Gastroesophageal sphincter (tissue), 4 donors: ENCODE results near the gene SDHC. TPM values are rescaled to one million over a fixed set of nuclear protein-coding genes. Genes with fewer than 3 reads are reported as not detected.
"Not testable (repeated sequence)": the region's sequence is repeated elsewhere in the genome, so short reads cannot be mapped to it uniquely, and the experiment has no call there.

Experiments
- ATAC-seq: fragments of 150-250 bp; one replicate; pipeline ENCODE4 v1.9.1; 2016; ENCODE audit warnings: mild to moderate bottlenecking, moderate library complexity
- H3K27ac ChIP-seq, 4 donors: fragments of 200-600 bp; sonication (generic) in 3 of 4; 1 replicate in 3 of 4; 2 replicates in 1 of 4; pipeline ENCODE4 v1.5.1; 2016 to 2019
- H3K27me3 ChIP-seq: fragments of 200-600 bp; sonication (generic); one replicate; pipeline ENCODE4 v1.5.1; 2019
- H3K36me3 ChIP-seq, 2 donors: fragments of 200-600 bp; sonication (generic); one replicate each; pipeline ENCODE4 v1.5.1; 2019; ENCODE audit warnings: control low read depth in 1 of 2
- H3K4me1 ChIP-seq, 3 donors: fragments of 200-600 bp; sonication (generic); 1 replicate in 2 of 3; 2 replicates in 1 of 3; pipeline ENCODE4 v1.5.1; 2016 to 2019; ENCODE audit warnings: control low read depth in 2 of 3
- H3K4me3 ChIP-seq, 2 donors: fragments of 200-600 bp; sonication (generic); one replicate each; pipeline ENCODE4 v1.5.1; 2019; ENCODE audit warnings: mild to moderate bottlenecking in 1 of 2, moderate library complexity in 1 of 2
- H3K9me3 ChIP-seq, 3 donors: fragments of 200-600 bp; sonication (generic); one replicate each; pipeline ENCODE4 v1.5.1; 2017 to 2019; ENCODE audit warnings: control low read depth in 2 of 3
- EP300 ChIP-seq: sonication (generic); formaldehyde crosslinking; IDR thresholded peaks from one replicate; pipeline ENCODE4 v1.6.1; 2017; ENCODE audit warnings: antibody characterized with exemption, mild to moderate bottlenecking
- POLR2A ChIP-seq, 2 donors: fragments of 450-650 bp; IDR thresholded peaks; one replicate each; pipeline ENCODE4 v1.6.1; 2017; ENCODE audit warnings: antibody characterized with exemption in 2 of 2, mild to moderate bottlenecking in 2 of 2, moderate library complexity in 1 of 2
- POLR2AphosphoS5 ChIP-seq: sonication (generic); formaldehyde crosslinking; IDR thresholded peaks from one replicate; pipeline ENCODE4 v1.6.1; 2017; ENCODE audit warnings: antibody characterized with exemption
- WGBS, 2 donors: methylation state at CpG; one replicate each; pipeline ENCODE4 v1.1.5; 2018; ENCODE audit warnings: low coverage in 1 of 2; 5-methylcytosine and 5-hydroxymethylcytosine counted together
- total RNA-seq, 4 donors: library from RNA; depleted of rRNA; stranded (reverse); fragments of >200 nt; gene quantifications; one replicate each; pipeline ENCODE4 v1.1.0, GENCODE V29; 2016
- TF ChIP-seq, protein P1 (sequence below), 4 experiments: fragments of 200-600 bp in 2 of 4; fragments of 450-650 bp in 2 of 4; sonication (generic) in 1 of 4; IDR thresholded peaks; one replicate each; pipeline ENCODE4 v1.5.1; 2017 to 2019; ENCODE audit warnings: antibody characterized with exemption in 4 of 4, mild to moderate bottlenecking in 2 of 4, moderate library complexity in 2 of 4

SDHC gene
- total RNA-seq, 4 donors from 2014 or later = 7.5 to 59.1 (median 37.2) TPM

DNA sequence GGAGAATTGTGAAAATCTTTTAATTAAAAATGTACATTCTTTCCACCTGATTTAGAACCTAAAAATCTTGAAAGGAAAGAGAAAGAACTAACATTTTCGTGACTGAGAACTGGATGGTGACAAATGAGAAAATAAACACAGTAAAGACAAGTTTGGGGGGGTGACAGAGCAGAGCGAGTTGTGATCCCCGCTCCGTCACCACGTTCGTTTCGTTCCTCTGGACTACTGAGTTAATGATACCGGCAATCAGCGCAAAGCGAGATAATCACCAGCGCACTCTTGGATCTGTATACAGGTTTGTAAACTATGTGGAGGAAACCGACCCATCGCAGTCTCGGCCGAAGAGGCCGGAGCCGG, 84.7 kb downstream of the SDHC start:
- H3K9me3 ChIP-seq = no peaks in the 10 kb centered on the region
- peak; percentile 30 for ATAC-seq
- 0 to 3% methylated on average over 16 to 17 of the region's 17 CpGs for WGBS, 2 donors
- H3K4me3 ChIP-seq = peak overlapping the region; percentile 78 to 90
- H3K4me1 ChIP-seq = peaks cover 0 to 21% (median 9%) of the 10 kb centered on the region in 3 donors
- H3K36me3 ChIP-seq = no peaks in the 10 kb centered on the region
- H3K27ac ChIP-seq = peak overlapping the region; percentile 99
- TF ChIP-seq, protein P1, sequence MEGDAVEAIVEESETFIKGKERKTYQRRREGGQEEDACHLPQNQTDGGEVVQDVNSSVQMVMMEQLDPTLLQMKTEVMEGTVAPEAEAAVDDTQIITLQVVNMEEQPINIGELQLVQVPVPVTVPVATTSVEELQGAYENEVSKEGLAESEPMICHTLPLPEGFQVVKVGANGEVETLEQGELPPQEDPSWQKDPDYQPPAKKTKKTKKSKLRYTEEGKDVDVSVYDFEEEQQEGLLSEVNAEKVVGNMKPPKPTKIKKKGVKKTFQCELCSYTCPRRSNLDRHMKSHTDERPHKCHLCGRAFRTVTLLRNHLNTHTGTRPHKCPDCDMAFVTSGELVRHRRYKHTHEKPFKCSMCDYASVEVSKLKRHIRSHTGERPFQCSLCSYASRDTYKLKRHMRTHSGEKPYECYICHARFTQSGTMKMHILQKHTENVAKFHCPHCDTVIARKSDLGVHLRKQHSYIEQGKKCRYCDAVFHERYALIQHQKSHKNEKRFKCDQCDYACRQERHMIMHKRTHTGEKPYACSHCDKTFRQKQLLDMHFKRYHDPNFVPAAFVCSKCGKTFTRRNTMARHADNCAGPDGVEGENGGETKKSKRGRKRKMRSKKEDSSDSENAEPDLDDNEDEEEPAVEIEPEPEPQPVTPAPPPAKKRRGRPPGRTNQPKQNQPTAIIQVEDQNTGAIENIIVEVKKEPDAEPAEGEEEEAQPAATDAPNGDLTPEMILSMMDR (IDR thresholded peaks at IDR 0.05) = no peak
- TF ChIP-seq EP300 (no peak), POLR2AphosphoS5 (no peak), POLR2A (IDR thresholded peaks at IDR 0.05) (no peak)
- no peaks in the 10 kb centered on the region for H3K27me3 ChIP-seq

DNA sequence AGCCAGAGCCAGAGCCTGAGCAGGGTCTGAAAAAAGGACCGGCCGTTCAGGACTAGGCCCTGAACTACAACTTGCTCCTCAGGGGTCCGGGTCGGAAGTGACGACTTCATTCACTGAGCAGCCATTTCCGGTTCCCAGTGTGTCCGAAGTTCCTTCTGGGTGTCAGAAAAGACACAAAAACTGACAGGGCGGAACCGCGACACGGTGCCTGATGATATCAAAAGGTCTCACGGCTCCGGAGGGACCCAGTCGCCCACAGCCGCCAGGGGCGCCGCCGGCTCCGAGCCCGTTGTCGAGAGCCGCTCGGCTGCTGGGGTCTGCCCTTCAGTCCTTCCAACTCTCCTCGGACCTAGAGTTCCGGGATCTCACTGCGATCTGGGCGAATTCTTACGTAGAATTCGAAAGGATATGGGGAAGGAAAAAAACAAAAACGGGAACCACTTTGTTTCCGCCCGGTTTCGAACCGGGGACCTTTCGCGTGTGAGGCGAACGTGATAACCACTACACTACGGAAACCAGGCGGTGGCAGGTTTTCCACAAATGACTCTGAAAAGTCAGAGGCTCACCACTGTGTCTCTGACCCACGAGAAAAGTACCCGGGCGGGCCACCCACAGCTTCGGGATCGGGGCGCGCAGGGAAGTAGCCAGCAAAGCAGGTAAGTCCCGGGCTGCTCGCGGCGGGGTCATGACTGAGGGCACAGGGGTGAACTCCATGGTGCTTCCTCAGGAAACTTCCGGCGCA, 85.2 kb downstream of the SDHC start:
- H3K27me3 ChIP-seq = no peaks in the 10 kb centered on the region
- peak overlapping the region; percentile 78 to 90 for H3K4me3 ChIP-seq
- H3K9me3 ChIP-seq = no peaks in the 10 kb centered on the region
- TF ChIP-seq POLR2AphosphoS5 (peak; percentile 35), EP300 (no peak), POLR2A (IDR thresholded peaks at IDR 0.05) (peak; percentile 52 to 58)
- TF ChIP-seq, protein P1 (IDR thresholded peaks at IDR 0.05) = peak in 3 of 4 experiments; percentile 32 to 54 (median 47)
- H3K36me3 ChIP-seq = no peaks in the 10 kb centered on the region
- peak overlapping the region; percentile 99 for H3K27ac ChIP-seq
- ATAC-seq = peak; percentile 92
- WGBS, 2 donors = 0% methylated on average over 12 of the region's 53 CpGs; no CpG with 5 or more reads in 1 of the 2 donors
- H3K4me1 ChIP-seq = peaks cover 0 to 21% (median 9%) of the 10 kb centered on the region in 3 donors

DNA sequence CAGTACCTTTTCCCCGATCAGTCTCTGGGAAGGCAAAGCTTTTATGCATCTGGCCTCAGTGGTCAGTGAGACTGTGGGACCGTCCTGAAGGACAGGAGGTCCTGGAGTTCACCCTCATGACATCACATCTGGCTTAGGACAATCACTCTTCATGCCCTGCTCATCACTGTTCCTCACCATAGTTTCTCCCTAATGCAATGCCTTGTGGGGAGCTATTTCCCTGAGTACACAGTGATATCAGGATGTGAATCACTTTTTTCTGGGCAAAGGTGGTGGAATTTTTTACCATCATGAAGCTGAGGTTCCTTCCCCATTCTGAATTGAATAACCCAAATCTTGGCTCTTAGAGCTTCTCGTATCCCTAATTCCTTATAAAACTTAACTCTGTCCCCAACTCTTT, 88.3 kb downstream of the SDHC start:
- H3K4me3 ChIP-seq = no peak overlapping the region
- H3K36me3 ChIP-seq = no peaks in the 10 kb centered on the region
- no peaks in the 10 kb centered on the region for H3K27me3 ChIP-seq
- peaks cover 0 to 21% (median 9%) of the 10 kb centered on the region in 3 donors for H3K4me1 ChIP-seq
- ATAC-seq = no peak
- TF ChIP-seq POLR2AphosphoS5 (no peak), POLR2A (IDR thresholded peaks at IDR 0.05) (no peak), EP300 (no peak)
- TF ChIP-seq, protein P1 (IDR thresholded peaks at IDR 0.05) = no peak
- WGBS, 2 donors = 100% methylated on average over 2 of the region's 3 CpGs; no CpG with 5 or more reads in 1 of the 2 donors
- H3K27ac ChIP-seq = no peak overlapping the region
- no peaks in the 10 kb centered on the region for H3K9me3 ChIP-seq

DNA sequence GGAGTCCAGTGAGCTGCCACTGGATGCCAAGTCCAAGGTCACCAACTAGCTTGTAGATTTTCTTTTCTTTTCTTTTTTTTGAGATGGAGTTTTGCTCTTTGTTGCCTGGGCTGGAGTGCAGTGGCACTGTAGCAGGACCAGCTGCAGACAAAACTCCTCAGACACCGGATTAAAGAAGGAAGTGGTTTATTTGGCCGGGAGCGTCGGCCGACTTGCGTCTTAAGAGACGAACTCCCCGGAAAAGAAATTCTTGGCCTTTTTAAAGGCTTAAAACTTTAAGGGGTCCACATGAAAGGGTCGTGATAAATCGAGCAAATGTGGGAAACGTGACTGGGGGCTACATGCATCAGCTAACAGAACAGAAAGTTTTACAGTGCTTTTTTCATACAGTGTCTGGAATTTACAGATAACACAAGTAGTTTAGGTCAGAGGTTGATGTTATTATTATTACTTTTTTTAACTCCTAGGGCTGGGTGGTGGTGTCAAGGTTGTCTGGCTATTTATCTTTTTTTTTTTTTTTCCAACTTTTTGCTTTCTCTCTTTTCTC, 89.9 kb downstream of the SDHC start:
- H3K27ac ChIP-seq = no peak overlapping the region
- H3K4me3 ChIP-seq = no peak overlapping the region
- ATAC-seq = no peak
- no peak for TF ChIP-seq POLR2AphosphoS5
- TF ChIP-seq, protein P1 (IDR thresholded peaks at IDR 0.05) = no peak
- H3K27me3 ChIP-seq = no peaks in the 10 kb centered on the region
- no peaks in the 10 kb centered on the region for H3K9me3 ChIP-seq
- peaks cover 0 to 16% (median 4%) of the 10 kb centered on the region in 3 donors for H3K4me1 ChIP-seq
- WGBS, 2 donors = 72 to 75% methylated on average over 4 to 11 of the region's 11 CpGs
- no peaks in the 10 kb centered on the region for H3K36me3 ChIP-seq

DNA sequence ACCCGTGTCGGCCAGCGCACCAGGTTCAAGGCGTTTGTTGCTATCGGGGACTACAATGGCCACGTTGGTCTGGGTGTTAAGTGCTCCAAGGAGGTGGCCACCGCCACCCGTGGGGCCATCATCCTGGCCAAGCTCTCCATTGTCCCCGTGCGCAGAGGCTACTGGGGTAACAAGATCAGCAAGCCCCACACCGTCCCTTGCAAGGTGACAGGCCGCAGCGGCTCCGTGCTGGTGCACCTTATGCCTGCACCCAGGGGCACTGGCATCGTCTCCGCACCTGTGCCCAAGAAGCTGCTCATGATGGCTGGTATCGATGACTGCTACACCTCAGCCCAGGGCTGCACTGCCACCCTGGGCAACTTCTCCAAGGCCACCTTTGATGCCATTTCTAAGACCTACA, 92.4 kb downstream of the SDHC start:
- not testable (repeated sequence) for H3K27me3 ChIP-seq, H3K4me3 ChIP-seq, H3K36me3 ChIP-seq, ATAC-seq, H3K27ac ChIP-seq, H3K4me1 ChIP-seq, H3K9me3 ChIP-seq
- 94 to 97% methylated on average over 5 to 7 of the region's 17 CpGs for WGBS, 2 donors
